Body of pancreas (tissue), 4 donors: ENCODE measurements around the gene FJX1.

Experiments used
- CTCF ChIP-seq, 7 experiments: fragments of 450-650 bp in 4 of 7; fragments of 200-600 bp in 3 of 7; sonication (generic) in 3 of 7; IDR thresholded peaks; one replicate each; pipeline ENCODE4 v1.5.1; 2016 to 2019; ENCODE audit warnings: antibody characterized with exemption in 7 of 7
- POLR2A ChIP-seq, 3 donors: fragments of 450-650 bp; IDR thresholded peaks; one replicate each; pipeline ENCODE4 v1.6.1; 2016; ENCODE audit warnings: antibody characterized with exemption in 3 of 3, mild to moderate bottlenecking in 2 of 3

- no peak for TF ChIP-seq CTCF (IDR thresholded peaks at IDR 0.05)
- no peak for TF ChIP-seq POLR2A (IDR thresholded peaks at IDR 0.05)
Measured at GRCh38 chr11:35602979-35603378, 15.3 kb upstream of the FJX1 start.
